ENCODE results near the gene TLE4.
A peak's percentile ranks its signal among the peaks of the same experiment; 100 is the strongest.

TLE4 gene

GRCh38 chr9:79658926-79659325 is 87.2 kb downstream of the TLE4 start:
- in situ Hi-C loops (cut with HindIII; ENCODE audit: low sequenced_read_pairs) = no loop called here
- TF ChIP-seq CTCF (IDR thresholded peaks at IDR 0.05; ENCODE audit: low read depth, low read length) = no peak
- DNase-seq (ENCODE audit: low read depth, low spot score) = no peak
- H3K4me3 ChIP-seq (ENCODE audit: low read depth, low read length) = no peak overlapping the region

GRCh38 chr9:79660615-79661014 is 88.8 kb downstream of the TLE4 start:
- in situ Hi-C loops (cut with HindIII; ENCODE audit: low sequenced_read_pairs) = no loop called here
- DNase-seq (ENCODE audit: low read depth, low spot score) = no peak
- H3K4me3 ChIP-seq (ENCODE audit: low read depth, low read length) = no peak overlapping the region
- TF ChIP-seq CTCF (IDR thresholded peaks at IDR 0.05; ENCODE audit: low read depth, low read length) = no peak

GRCh38 chr9:79661279-79661678 is 89.5 kb downstream of the TLE4 start:
- in situ Hi-C loops (cut with HindIII; ENCODE audit: low sequenced_read_pairs) = no loop called here
- no peak overlapping the region for H3K4me3 ChIP-seq (ENCODE audit: low read depth, low read length)
- DNase-seq (ENCODE audit: low read depth, low spot score) = no peak
- TF ChIP-seq CTCF (IDR thresholded peaks at IDR 0.05; ENCODE audit: low read depth, low read length) = no peak

GRCh38 chr9:79661886-79662536 is 90.2 kb downstream of the TLE4 start:
- peak; percentile 23 for DNase-seq (ENCODE audit: low read depth, low spot score)
- no peak for TF ChIP-seq CTCF (IDR thresholded peaks at IDR 0.05; ENCODE audit: low read depth, low read length)
- in situ Hi-C loops (cut with HindIII; ENCODE audit: low sequenced_read_pairs) = no loop called here
- H3K4me3 ChIP-seq (ENCODE audit: low read depth, low read length) = no peak overlapping the region

- no peak for TF ChIP-seq CTCF (IDR thresholded peaks at IDR 0.05; ENCODE audit: low read depth, low read length)
- in situ Hi-C loops (cut with HindIII; ENCODE audit: low sequenced_read_pairs) = no loop called here
- H3K4me3 ChIP-seq (ENCODE audit: low read depth, low read length) = no peak overlapping the region
- peak; percentile 50 for DNase-seq (ENCODE audit: low read depth, low spot score)
Observed at GRCh38 chr9:79662537-79662956, 90.8 kb downstream of the TLE4 start.

- no peak for TF ChIP-seq CTCF (IDR thresholded peaks at IDR 0.05; ENCODE audit: low read depth, low read length)
- peak; percentile 38 for DNase-seq (ENCODE audit: low read depth, low spot score)
- H3K4me3 ChIP-seq (ENCODE audit: low read depth, low read length) = no peak overlapping the region
- in situ Hi-C loops (cut with HindIII; ENCODE audit: low sequenced_read_pairs) = no loop called here
Observed at GRCh38 chr9:79663300-79663699, 91.5 kb downstream of the TLE4 start.
